GM19324 (cell line): ENCODE results near the gene CFAP61.
"Not testable (repeated sequence)": the region's sequence is repeated elsewhere in the genome, so short reads cannot be mapped to it uniquely, and the experiment has no call there.

Source experiments
- ATAC-seq: cut with Tn5 transposase; IDR thresholded peaks from one replicate; pipeline ENCODE4 v1.9.1; 2021; ENCODE audit warnings: mild to moderate bottlenecking, moderate library complexity; ENCODE audit not compliant: unreplicated experiment, low FRiP score

The CFAP61 gene

DNA sequence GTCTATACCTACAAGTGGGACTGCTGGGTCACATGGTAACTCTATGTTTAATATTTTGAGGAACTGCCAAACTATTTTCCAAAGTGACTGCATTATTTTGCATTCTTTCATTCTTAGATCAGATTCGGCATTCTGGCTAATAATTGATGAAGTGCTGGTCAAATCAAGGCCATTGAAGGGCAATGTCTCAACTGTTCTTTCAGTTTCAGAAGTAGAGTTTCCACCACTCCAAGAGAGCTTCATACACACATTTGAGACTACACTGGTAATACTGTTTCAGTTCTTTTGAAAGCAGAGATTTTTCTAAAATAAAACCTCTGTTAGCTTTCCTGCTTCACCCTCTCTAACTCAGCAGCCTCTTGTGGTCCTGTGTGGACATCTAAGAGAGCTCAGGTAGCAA, 154.5 kb downstream of the CFAP61 start:
- peak; percentile 71 for ATAC-seq

DNA sequence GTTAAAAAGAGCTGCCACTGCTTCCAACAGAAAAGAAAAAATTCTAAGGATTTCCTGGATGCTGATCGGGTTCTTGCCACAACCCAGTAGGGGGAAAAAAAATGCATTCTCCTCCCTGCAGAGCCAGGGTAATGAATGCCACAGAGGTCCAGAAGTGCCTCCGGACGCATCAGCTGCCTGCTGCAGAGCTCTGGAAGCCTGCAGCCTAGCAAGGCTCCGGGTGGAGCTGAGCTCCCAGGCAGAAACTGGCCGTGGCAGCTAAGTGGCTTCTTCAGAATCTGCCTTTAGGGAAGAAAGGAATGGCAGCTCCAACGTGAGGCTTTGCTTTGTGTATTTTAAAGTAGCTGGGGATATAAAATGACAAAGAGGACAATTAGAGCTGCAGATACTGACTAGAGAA, 155.0 kb downstream of the CFAP61 start:
- no peak for ATAC-seq

DNA sequence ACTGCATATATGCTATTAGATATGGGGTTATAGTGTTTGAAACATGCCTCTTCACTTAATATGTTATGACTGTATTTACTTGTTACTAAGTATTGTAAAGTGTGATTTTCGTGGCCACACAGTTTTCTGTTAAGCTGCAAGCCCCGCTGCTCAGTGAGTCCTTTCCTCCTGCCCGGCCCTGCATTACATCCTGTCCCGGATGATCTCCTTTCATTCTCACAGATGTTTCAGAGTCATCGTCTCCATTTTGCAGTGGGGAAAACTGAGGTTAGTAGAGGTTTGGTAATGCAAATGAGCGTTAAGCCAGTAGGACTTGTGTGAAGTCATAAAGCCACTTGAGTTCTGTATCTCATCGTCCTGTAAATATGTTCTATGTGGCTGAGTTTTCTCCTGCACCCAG, 155.5 kb downstream of the CFAP61 start:
- ATAC-seq: peak; percentile 63

DNA sequence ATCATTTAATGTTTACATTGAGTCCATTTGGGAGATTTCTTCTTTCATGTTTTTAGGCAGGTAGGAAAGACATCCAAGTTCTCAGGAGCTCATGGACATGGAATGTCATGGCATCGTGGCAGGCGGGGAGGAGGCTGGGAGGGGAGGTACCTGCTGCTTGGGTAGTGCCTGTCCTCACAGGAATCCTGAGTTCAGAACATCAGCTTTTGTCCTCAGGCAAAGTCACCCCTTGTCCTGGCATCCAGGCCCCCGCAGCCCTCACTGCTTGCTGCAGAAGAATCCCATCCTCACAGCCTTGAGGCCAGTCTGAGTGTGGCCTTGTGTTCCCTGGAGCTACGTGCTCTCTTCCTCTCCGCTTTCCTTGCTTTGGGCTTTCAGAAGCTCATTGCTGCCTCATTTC, 157.4 kb downstream of the CFAP61 start:
- no peak for ATAC-seq

DNA sequence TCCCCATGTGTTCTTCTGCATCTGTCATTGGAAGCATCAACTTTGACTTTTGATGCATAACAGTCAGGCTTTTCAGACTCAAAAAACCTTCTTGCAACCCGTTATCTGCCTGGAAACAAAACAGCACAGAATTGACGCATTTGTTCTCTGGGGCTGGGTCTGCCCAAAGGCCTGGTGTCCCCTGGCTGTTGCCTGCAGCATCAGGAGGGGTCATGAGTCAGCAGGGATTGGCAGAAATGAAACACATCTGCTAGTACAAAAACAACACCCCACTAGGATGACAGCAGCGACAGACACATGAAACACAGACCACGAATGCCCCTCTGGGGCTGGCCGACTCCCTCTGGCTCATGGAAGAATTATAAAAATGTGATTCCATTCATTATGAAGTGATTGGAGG, 158.0 kb downstream of the CFAP61 start:
- ATAC-seq: no peak

DNA sequence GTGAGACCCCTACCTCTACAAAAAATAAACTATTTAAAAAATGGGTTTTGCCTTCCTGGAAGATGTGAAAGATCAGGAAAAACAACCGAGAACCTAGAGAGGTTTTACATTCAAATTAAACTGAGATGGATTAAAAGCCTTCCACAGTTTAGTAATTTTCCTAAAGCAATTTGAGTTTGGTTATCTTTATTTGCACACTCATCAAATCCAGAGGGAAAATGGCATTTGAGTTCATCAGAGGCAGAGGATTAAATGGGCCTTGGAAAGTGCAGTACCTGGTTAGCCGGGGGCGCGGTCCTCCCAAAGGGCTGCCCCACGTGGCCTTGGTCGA, 158.6 kb downstream of the CFAP61 start:
- no peak for ATAC-seq

DNA sequence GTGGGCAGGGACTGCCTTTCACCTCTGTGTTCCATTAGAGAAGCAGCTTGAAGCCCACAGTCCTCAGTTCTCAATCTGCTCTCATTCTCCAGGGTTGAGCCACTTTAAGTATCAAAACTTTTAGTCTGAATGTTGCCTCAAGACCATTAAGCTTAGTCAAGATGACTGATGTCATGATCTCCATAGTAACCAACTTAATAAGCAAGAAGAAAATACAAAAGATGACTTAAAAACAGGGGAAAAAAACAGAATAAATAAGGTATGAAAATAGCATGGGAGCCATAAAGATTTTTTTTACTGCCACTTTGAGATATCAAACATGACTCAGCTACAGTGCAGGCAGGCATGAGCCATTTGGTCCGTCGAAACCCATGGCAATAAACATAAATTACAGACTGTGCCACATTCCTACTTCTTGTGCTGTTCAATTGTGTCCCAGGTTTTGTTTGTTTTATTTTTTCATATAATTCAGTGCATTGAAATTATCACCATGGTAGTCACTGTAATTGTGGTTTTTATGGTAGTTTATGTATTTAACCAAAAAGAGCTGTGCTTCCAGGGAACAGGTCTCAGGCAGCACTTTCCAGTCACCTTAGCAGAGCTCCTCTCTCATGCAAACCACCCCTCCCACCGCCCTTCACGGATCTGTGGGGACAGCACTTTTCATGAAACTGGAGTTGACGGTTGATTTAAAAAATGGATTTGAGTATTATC, 159.1 kb downstream of the CFAP61 start:
- no peak for ATAC-seq

DNA sequence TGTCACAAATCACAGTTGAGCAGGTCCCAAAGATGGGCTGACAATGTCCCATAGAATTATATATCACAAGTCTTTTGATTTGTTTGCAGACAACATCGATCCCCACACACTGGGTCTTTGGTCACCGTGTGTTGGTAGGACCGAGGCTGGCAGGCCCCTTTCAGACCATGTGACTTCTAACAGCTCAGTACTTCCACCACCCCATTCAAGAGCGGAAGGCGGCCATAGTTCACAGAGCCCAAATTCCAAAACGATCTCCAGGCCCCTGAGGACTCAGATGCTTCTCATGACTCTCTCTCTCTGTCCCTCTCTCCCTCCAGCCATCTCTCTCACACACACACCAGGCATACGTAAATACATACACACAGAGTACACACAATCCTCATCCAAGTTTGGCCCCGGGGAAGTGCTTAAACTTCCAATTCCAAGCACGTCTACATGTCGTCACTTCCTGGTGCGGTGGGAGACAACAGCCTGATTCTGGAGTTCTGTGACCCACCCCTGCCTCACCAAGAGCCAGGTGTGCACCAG, 159.7 kb downstream of the CFAP61 start:
- ATAC-seq: no peak

DNA sequence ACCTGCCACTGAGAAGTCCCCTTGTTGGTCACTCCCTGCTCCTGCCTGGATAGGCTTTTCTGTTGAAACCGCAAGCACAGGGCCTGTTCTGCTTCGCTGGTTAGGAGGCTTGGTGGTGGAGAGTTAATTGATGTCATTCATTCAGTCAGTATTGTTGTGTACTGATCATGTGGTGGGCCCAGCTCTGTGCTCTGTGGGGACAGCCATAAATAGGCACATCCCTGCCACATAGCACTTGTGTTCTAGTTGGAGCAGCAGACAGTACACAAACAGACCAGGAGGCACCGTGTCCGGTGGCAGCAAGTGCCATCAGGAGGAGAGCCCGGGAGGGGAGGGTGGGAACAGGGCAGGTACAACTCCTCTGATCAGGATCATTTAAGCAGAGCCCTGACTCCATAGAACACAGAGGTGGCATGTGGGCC, 160.4 kb downstream of the CFAP61 start:
- ATAC-seq: no peak

DNA sequence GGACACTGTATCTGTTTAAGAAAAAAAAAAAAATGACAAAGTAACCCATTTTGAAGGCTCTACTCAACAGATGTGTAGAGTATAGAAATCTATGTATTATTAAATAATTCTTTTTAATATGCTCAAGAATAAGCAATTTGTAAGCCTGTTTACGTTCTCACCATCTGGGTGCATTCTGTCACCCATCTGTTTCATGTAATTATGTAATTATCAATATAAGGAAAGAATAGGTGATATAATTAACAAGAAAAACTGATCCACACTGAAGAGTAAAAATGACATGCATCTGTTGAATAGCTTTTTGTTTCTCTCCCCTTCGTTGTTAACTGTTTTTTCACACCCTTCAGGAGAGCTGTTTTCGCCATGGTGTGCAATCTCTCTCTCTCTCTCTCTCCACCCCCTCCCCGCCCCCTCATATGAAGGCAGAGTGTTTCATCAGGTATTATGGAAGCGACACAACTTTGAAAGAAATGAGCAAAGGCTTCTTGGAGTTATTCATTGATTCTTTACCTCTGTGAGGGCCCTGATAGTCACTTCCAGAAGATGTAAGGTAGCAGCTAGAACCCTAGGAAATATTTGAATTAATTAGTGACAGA, 161.3 kb downstream of the CFAP61 start:
- ATAC-seq: no peak

DNA sequence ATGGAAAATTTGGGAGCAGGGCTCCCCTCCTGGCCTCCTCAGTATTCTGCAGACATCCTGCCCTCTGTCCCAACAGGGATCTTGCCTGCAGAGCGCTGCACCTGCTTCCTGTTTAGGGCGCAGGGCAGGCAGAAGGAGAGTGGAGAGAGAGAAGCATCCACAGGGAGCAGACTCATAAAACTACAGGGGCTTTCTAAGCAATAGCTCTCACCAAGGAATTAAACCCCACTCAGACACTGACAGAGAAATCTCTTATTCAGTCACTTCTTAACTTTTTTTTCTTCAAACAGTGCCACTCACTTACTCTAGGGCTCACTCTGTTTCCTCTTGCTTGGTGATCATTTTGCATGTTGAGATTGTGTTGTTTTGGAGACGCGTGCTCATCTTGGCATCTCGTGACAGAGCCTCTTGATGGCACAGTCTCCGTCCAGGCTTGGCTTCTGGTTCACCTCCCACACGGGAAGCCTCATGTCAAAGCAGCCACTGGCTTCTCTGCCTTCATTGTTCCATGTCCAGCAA, 162.5 kb downstream of the CFAP61 start:
- ATAC-seq: no peak

DNA sequence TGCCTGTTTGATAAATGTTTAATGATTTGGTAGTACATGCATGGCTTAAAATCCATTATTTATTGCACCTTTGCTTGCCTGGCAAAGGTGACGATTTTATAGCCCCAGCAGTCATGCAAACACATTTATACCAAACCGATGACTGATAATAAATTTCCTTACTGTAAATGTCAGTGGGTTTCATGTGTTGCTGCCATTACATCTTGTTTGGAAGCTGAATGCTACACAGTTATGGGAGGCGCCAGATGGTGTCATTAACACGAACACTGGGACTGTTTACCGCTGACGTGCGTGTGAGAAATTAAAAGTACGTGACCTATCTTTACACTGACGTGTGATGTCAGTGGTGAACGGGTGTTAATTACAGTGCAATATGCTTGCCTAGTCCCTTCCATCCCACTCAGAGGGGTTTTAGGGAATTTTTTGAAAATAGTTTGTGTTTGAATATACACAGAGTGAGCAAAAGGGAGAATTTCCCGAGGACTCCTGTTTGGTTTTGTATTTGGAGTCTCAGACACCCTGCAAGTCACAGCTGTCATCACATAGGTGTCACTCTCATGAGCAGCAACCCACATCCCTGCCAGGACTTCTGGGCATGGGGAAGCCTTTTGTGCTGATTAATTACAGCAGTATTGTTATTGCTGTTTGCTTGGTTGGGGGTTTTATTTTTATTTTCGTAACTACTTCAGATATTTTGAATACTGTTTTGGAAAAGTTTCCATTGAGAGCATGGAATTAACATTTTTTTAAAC, 163.8 kb downstream of the CFAP61 start:
- ATAC-seq: no peak

DNA sequence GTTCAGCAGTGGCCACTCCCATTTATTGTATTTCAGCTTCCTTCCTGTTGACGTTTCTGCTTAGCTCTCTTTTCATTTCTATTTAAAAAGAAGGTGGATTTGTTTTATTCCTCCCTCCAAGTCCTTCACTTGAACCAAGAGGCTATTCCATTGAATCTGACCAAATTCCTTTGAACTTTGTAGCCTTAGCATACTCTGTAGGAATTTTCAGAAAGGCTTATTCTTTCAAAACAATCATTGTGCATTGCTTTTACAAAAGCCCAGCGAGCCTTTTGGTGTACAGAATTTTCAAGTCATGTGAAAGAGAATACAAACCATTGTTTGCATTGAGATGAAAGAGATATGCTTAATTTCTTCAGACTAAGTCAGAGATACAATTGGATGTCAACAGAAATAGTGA, 164.6 kb downstream of the CFAP61 start:
- no peak for ATAC-seq

DNA sequence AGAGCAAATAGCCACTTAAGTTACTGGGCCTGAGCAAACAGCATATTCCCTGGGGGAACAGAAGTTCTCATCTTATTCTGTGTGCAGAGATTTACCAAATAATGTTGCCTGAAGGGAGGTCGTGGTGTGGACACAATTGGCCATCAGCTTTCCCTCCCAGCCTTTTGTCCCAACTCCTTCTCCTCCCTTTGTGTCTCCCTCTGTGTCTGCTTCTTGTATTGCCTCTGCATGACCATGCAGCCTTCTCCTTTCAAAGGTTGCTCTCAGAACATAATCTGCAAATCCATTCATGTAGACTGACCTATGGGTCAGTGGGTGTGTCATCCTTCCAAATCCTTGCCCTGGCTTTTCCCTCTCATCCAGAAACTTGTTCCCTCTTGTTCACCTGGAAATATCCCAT, 165.3 kb downstream of the CFAP61 start:
- ATAC-seq: no peak

DNA sequence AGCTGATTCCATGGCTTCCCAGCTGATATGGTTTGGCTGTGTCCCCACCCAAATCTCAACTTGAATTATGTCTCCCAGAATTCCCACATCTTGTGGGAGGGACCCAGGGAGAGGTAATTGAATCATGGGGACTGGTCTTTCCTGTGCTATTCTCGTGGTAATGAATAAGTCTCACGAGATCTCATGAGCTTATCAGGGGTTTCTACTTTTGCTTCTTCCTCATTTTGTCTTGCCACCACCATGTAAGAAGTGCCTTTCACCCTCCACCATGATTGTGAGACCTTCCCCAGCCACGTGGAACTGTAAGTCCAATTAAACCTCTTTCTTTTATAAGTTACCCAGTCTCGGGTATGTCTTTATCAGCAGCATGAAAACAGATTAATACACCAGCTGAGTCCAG, 165.8 kb downstream of the CFAP61 start:
- not testable (repeated sequence) for ATAC-seq

DNA sequence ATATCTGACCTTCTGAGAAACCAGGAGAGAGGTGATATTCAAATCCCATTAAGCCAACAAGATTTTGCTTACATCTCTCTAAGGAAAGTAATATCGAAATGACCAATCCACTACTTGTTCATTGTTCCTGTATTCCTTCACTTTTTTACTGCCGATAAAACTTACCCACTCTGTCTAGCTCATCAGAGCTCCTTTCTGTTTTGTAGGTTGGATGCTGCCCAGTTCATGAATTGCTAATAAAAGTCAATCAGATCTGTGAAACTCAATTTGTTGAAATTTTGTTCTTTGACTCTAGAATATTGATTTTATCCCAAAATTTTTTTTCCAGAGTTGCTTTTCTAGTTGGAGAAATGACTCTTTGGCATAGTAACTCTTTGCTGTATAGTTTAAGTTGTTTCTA, 166.7 kb downstream of the CFAP61 start:
- ATAC-seq: no peak

DNA sequence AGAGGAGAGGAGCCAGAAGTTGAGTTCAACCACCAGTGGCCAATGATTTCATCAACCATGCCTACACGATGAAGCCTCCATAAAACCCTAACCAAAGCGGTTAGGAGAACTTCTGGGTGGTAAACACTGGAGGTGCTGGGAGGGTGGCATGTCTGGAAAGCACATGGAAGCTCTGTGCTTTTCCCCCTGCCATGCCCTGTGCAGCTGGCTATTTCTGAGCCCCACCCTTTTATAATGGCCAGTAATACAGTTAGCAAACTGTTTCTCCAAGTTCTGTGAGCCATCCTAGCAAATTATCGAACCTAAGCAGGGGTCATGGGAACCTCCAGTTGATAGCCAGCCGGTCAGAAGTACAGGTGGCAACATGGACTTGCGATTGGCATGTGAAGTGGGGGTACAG, 167.8 kb downstream of the CFAP61 start:
- no peak for ATAC-seq

DNA sequence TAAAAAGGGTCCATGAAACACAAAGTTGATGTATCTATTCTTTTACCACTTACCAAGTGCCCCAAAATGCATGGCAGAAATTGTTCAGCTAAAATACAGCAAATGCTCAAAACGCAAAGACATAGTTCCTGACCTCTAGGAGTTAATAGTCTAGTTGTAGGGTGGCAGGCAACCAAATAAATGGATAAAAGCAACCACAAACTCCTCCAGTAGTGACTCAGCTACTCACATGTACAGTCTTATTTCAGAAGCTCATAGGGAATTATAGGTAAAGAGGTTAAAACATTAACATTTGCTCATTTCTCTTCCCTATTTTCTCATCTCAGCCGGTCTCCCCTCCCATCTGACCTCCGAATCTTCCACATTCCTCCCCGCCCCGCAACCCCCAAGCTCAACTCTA, 171.6 kb downstream of the CFAP61 start:
- no peak for ATAC-seq

DNA sequence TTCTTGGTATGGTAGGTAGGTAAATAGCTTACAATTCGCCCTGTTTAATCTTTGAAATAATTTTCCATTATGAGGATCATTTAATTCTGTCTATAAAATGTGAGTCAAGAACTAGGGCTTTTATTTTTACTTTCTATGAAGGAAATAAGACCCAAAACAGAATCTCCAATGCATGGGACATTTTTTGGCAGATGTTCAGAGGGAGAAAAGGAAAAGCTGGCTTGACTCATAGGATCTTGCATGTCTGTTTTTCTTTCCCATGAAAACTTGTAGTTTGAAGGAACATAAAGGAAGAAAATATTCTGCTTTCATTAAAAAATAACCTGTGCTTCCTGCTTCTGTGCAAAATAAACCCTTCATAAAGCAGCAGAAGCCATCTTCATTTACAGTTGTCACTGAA, 172.5 kb downstream of the CFAP61 start:
- no peak for ATAC-seq

DNA sequence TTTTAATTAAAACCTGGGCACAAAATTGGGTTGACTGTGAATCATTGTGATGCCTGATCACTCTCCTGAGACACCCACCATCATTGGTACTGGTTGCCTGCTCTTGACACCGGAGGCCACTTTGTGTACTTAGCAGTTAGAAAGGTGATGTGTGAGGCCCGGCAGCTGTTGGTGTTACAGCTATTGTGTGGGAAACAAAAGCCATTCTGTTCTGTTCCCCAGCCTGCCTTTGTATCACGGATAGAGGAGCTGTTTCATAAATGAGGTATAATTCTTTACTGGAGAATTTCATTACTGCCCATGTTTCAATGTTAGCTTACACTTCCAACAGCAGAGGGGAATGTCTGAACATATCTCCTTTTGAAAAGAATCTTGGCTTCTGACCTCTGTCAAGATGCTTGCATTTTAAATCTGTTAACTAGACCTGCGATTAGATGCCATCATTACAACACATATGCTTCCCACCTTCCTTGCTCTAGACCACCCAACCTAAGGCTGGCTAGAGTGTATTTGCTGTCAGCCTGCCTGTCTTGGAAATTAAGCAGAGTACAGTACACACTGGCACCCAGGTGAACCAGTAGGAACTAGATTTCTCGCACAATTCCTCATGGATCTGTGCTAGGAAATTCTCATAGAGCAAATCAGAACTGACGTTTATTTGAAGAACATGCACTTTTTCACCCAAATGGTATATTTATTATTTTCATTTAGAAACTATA, 173.2 kb downstream of the CFAP61 start:
- no peak for ATAC-seq

DNA sequence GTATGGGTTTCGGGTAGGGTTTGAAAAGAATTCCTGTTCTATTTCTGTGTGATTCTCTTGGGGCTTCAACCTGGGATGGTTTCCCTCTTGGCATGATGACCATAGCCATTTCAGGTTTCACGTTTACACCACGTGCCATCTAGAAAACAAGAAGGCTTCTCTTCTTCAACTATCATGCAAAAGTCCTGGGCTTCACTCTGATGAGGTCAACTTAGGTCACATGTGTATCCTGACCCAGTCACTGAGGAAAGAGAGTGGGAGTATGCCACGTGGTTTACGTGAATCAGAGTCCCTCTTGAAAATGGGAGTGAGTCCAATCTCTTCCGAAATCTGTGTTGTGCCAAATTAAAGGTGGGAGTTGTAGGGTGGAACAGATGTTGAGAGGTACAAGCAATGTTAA, 174.2 kb downstream of the CFAP61 start:
- no peak for ATAC-seq
